NCI-H128 (cell line): ENCODE results near the gene ADSS2.
"Not testable (repeated sequence)": the region's sequence is repeated elsewhere in the genome, so short reads cannot be mapped to it uniquely, and the experiment has no call there.

ENCODE experiments used
- DNase-seq: peaks from one replicate; lab custom pipeline; 2025; ENCODE audit not compliant: unreplicated experiment; lab: John Stamatoyannopoulos, UW

The ADSS2 gene

GRCh38 chr1:244451539-244451950 is at the start of gene ADSS2:
Gene ADSS2, minus strand, starts transcription at chr1:244451909. Its CDS starts 92 bp downstream, at chr1:244451817.
- DNase-seq, result no peak

GRCh38 chr1:244500515-244500914 is 48.8 kb upstream of the ADSS2 start:
- not testable (repeated sequence) for DNase-seq

DNA sequence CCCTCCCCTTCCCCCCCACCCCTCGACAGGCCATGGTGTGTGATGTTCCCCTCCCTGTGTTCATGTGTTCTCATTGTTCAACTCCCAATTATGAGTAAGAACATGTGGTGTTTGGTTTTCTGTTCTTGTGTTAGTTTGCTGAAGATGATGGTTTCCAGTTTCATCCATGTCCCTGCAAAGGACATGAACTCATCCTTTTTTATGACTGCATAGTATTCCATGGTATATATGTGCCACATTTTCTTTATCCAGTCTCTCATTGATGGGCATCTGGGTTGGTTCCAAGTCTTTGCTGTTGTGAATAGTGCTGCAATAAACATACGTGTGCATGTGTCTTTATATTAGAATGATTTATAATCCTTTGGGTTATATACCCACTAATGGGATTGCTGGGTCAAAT is 47.8 kb upstream of the ADSS2 start:
- not testable (repeated sequence) for DNase-seq

DNA sequence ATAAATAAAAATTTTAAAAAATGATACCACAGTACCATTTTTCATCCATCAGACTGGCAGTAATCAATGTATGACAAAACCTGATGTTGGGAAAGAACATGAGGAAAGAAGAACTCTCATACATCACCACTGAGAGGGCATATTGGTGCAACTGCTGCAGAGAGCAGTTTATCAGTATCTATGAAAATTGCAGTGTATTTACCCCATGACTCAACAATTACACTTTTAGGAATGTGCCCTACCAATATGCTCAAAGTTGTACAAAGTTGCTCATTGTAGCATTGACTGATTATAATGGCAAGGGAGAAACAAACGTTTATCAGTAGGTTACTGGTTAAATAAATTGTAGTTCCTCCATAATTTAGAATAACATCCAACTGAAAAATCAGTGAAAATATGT is 46.1 kb upstream of the ADSS2 start:
- no peak for DNase-seq

GRCh38 chr1:244496186-244496585 is 44.5 kb upstream of the ADSS2 start:
- no peak for DNase-seq

GRCh38 chr1:244494653-244495052 is 42.9 kb upstream of the ADSS2 start:
- no peak for DNase-seq

DNA sequence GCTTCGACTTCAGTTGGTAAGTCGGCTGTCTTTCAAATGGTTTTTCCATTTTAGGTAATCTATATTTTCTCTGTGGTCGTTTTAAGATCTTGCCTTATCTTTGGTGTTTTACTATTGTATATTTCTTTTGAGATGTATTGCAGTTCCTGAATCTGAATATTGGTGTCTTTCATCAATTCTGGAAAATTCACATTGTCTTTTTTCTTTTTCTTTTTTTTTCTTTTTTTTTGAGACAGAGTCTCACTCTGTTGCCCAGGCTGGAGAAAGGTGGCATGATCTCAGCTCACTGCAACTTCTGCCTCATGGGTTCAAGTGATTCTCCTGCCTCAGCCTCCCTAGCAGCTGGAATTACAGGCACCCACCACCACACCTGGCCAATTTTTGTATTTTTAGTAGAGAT is 33.3 kb upstream of the ADSS2 start:
- DNase-seq, result not testable (repeated sequence)

DNA sequence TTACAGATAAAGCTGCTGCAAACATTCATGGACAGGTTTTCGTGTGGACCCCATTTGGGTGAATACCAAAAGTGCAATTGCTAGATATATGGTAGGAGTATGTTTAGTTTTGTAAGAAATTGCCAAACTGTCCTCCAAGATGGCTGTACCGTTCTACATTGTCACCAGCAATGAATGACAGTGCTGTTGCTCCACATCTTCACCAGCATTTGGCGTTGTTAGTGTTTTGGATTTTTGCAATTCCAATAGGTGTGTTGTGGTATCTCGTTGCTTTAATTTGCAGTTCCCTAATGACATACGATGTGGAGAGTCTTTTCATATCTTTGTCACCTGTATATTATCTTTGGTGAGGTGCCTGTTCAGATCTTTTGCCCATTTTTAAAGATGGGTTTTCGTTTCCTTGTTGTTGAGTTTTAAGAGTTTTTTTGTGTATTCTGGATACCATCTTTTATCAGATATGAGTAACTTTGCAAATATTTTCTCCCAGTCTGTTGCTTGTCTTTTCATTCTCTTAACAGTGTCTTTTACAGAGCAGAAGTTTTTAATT is 21.4 kb upstream of the ADSS2 start:
- no peak for DNase-seq

DNA sequence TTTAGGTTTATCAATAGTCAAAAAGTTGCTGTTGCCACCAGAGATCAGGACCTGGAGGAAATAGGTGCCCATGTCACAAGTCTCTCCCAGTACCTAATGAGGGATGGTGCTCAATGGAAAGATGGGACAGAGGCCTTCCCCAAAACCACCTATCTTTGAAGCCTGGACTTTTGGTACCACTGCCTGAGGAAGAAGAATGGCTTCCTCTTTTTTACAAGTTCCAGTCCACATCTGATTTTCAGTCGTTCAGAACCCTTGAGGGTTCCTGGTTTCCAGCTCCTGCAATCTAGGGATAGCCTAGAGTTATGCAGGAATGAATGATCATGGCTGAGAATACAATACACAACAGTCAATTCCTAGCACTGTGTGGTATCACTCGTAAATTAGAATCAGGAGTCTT is 15.0 kb upstream of the ADSS2 start:
- DNase-seq, result no peak

GRCh38 chr1:244461245-244462071 is 9.7 kb upstream of the ADSS2 start, which contains the start of gene CATSPERE:
Gene CATSPERE, plus strand, starts transcription at chr1:244461273. Its CDS starts 157 bp downstream, at chr1:244461430.
- DNase-seq, result peak; percentile 54

DNA sequence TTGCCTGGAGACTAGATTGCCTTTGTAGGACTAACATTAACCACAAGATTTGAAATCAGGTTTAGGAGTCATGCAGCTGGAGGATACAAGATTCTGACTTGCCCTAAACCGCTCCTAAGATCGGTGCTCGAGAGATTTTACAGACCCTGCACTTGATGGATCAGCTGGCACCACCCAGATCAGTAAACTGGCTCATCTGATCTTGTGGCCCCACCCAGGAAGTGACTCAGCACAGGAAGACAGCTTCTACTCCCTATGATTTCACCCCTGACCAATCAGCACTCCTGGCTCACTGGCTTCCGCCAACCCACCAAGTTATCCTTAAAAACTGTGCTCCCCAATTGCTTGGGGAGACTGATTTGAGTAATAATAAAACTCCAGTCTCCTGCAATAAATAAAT is 8.5 kb upstream of the ADSS2 start:
- DNase-seq, result no peak

DNA sequence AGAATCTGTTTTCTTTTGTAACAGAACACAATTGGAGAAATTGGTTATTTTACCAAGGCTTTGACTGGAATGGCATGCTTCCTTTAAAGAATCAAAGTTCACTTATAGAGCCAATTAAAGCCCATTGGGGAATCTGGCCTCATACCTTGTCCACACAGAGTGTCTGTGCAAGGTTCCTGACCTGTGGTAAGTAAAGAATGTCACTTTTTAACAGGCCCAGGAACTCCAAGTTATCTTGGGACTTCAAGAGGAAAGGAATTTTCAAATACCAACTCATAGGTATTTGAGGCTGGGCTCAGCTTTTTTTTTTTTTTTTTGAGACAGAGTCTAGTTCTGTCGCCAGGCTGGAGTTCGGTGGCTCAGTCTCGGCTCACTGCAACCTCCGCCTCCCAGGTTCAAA is 7.1 kb upstream of the ADSS2 start:
- DNase-seq, result no peak

GRCh38 chr1:244456586-244456985 is 4.9 kb upstream of the ADSS2 start:
- DNase-seq, result no peak

DNA sequence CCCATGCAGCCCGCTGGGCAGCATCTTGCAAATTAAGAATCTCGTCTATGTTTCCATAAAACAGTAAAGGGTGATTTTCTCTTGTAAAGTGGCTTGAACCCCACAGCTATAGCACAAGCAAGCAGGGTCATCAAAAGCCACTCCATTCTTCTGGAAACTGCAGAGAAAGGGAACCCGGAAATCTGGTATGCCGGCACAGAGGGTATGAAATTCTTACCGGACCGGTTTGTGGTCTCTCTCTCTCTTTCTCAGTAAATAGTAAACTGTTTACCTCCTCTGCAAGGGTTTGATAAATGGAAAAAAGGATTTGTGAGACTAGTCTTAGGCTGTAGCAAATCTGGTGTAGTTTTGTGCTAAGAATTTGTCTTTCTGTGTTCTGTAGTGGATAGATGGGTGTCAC is 2.7 kb upstream of the ADSS2 start:
- DNase-seq, result no peak

GRCh38 chr1:244451951-244452795 is 464 bp upstream of the ADSS2 start:
- peak; percentile 100 for DNase-seq

GRCh38 chr1:244450597-244451538 is 841 bp downstream of the ADSS2 start:
- DNase-seq, result no peak

DNA sequence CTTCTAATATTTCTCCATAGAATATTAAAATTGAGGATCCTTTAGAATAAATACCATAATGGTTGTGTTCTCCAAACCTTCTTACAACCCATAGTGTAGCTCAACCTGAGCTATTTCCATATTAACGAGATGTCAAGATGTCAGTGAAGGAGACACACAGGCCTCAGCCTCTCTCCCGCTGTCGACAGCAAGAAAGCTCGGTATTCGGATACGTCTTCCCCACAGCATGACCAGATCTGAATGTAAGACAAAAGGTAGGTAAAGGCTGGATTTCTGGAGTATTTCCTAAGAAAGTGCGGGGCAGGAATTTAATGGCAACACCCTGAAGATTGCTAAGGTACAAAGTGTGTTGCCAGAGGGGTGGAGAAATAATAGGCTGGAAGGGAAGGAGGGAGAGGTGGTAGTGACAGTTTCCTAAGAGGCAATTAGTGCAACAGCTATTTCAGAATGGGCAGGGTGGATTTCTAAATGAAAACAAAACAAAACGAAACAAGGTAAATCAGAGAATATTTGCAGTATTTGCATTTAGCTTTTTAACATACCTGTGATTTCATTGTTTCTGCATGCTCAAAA is 1.7 kb downstream of the ADSS2 start:
- DNase-seq, result no peak

GRCh38 chr1:244448279-244449036 is 3.3 kb downstream of the ADSS2 start:
- no peak for DNase-seq

DNA sequence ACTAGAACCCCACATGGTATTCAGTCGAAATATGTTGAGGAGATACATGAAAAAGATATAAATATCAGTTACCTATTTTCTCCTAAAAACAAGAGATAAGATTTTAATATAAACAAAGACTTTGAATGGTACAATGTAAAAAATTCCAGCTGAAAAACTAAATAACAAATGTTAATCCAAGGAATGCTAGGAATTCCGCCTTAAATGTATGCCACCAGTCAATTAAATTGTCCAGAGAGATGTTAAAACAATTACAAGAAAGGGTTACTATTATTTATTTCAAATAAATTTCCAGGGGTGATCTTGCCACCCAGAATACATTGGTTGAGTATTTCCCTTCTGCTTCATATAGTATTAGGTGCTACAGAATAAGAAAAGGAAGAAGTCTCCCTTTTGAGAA is 4.2 kb downstream of the ADSS2 start:
- no peak for DNase-seq

GRCh38 chr1:244447024-244447423 is 4.7 kb downstream of the ADSS2 start:
- DNase-seq, result no peak
